OCI-LY7 (cell line): ENCODE data around the gene CAMSAP2. TPM values are rescaled to one million over a fixed set of nuclear protein-coding genes. Genes with fewer than 3 reads are reported as not detected.

Experiments used
- BruUV-seq: library from RNA; stranded (reverse); fragments of 400-500 nt; replicated peaks from 2 replicates; lab custom pipeline; 2021; lab: Mats Ljungman, UMichigan
- CTCF ChIA-PET: fragments of 300-600 bp; sonication (Branson Sonifier 250); formaldehyde crosslinking; loops from one replicate; lab custom pipeline; 2022; ENCODE audit warnings: antibody characterized with exemption; ENCODE audit not compliant: unreplicated experiment; lab: Charles Lee
- POLR2A ChIA-PET: fragments of 300-600 bp; sonication (Branson Sonifier 250); formaldehyde crosslinking; loops from one replicate; lab custom pipeline; 2022; ENCODE audit warnings: antibody characterized with exemption; lab: Charles Lee
- DNase-seq: peaks from one replicate; pipeline ENCODE4 v3.0.0-alpha.2; 2015; ENCODE audit warnings: low spot score
- H2AFZ ChIP-seq: fragments of 200-600 bp; sonication (generic), shearing (Covaris generic); 2 replicates; pipeline ENCODE4 v1.6.1; 2014; ENCODE audit warnings: mild to moderate bottlenecking, antibody characterized with exemption, low read length, moderate library complexity
- H3K27ac ChIP-seq: fragments of 200-600 bp; sonication (generic); 2 replicates; pipeline ENCODE4 v1.5.1; 2014; ENCODE audit warnings: mixed run types, low read depth, mild to moderate bottlenecking, moderate library complexity, low read length, inconsistent platforms; ENCODE audit not compliant: poor library complexity, severe bottlenecking
- H3K36me3 ChIP-seq: fragments of 200-600 bp; sonication (generic); 2 replicates; pipeline ENCODE4 v1.6.1; 2014; ENCODE audit warnings: mild to moderate bottlenecking, antibody characterized with exemption, low read length, moderate library complexity, mixed read lengths; ENCODE audit not compliant: insufficient read depth
- H3K4me1 ChIP-seq: fragments of 200-600 bp; sonication (generic); 2 replicates; pipeline ENCODE4 v1.5.1; 2014; ENCODE audit warnings: mild to moderate bottlenecking, low read length; ENCODE audit not compliant: insufficient read depth, poor library complexity, severe bottlenecking
- H3K4me2 ChIP-seq: fragments of 200-600 bp; sonication (generic); 2 replicates; pipeline ENCODE4 v1.6.1; 2014; ENCODE audit warnings: mild to moderate bottlenecking, low read length
- H3K4me3 ChIP-seq: fragments of 200-600 bp; sonication (generic); 2 replicates; pipeline ENCODE4 v1.5.1; 2014; ENCODE audit warnings: mild to moderate bottlenecking, low read depth, low read length; ENCODE audit not compliant: poor library complexity, severe bottlenecking
- H3K79me2 ChIP-seq: fragments of 200-600 bp; sonication (generic); 2 replicates; pipeline ENCODE4 v1.6.1; 2016; ENCODE audit warnings: low read depth, mild to moderate bottlenecking, low read length, moderate library complexity, mixed read lengths; ENCODE audit not compliant: insufficient read depth
- H3K9me2 ChIP-seq: fragments of 200-600 bp; sonication (generic); 2 replicates; pipeline ENCODE4 v1.6.1; 2016; ENCODE audit warnings: mild to moderate bottlenecking, low read length, mixed read lengths; ENCODE audit not compliant: insufficient read depth
- H3K9me3 ChIP-seq: fragments of 200-600 bp; sonication (generic); 2 replicates; pipeline ENCODE4 v1.6.1; 2014; ENCODE audit warnings: mild to moderate bottlenecking, mixed run types, low read length, mixed read lengths
- H4K20me1 ChIP-seq: fragments of 200-600 bp; sonication (generic); 2 replicates; pipeline ENCODE4 v1.6.1; 2014; ENCODE audit warnings: mild to moderate bottlenecking, antibody characterized with exemption, low read length, moderate library complexity, mixed read lengths; ENCODE audit not compliant: insufficient read depth
- CTCF ChIP-seq: fragments of 200-600 bp; sonication (generic); conservative IDR thresholded peaks from 2 replicates; pipeline ENCODE4 v1.5.1; 2014; ENCODE audit warnings: mild to moderate bottlenecking, antibody characterized with exemption, low read length, moderate library complexity, mixed read lengths
- EZH2phosphoT487 ChIP-seq: fragments of 200-600 bp; sonication (generic); IDR thresholded peaks from 2 replicates; pipeline ENCODE4 v1.6.1; 2018; ENCODE audit warnings: low read depth, borderline replicate concordance, mild to moderate bottlenecking, mixed run types, antibody characterized with exemption, low read length, moderate library complexity, mixed read lengths
- intact Hi-C: fragments of 100-400 bp; cut with micrococcal nuclease; formaldehyde crosslinking; loops from one replicate; pipeline ENCODE4 v1.10.0; 2022; ENCODE audit not compliant: unreplicated experiment
- total RNA-seq, 2 experiments: library from RNA; depleted of rRNA in 1 of 2; stranded (reverse); fragments of >200 nt in 1 of 2; shearing (Covaris generic) in 1 of 2; gene quantifications; 2 replicates each; pipeline ENCODE4 v1.2.3, GENCODE V29; 2014 to 2022

Gene CAMSAP2
- total RNA-seq, 2 experiments from 2014 or later: 9.2 to 14.9 TPM

GRCh38 chr1:200708769-200709168 lies 29.9 kb upstream of the CAMSAP2 start:
- intact Hi-C loops: no loop called here
- POLR2A ChIA-PET: no interaction called here
- no peak overlapping the region for H3K27ac ChIP-seq
- TF ChIP-seq CTCF: no peak
- TF ChIP-seq EZH2phosphoT487: no peak
- no peak overlapping the region for H2AFZ ChIP-seq
- H4K20me1 ChIP-seq: no peaks in the 10 kb centered on the region
- CTCF ChIA-PET: no interaction called here
- no peaks in the 10 kb centered on the region for H3K79me2 ChIP-seq
- BruUV-seq: no TSS peak
- no peaks in the 10 kb centered on the region for H3K4me1 ChIP-seq
- no peak overlapping the region for H3K4me2 ChIP-seq
- no peak for DNase-seq
- H3K9me3 ChIP-seq: no peaks in the 10 kb centered on the region
- H3K36me3 ChIP-seq: no peaks in the 10 kb centered on the region
- no peak overlapping the region for H3K4me3 ChIP-seq
- no peaks in the 10 kb centered on the region for H3K9me2 ChIP-seq

GRCh38 chr1:200710166-200710565 lies 28.5 kb upstream of the CAMSAP2 start:
- no peak overlapping the region for H3K4me3 ChIP-seq
- CTCF ChIA-PET: no interaction called here
- no peaks in the 10 kb centered on the region for H3K36me3 ChIP-seq
- POLR2A ChIA-PET: interaction anchor here (0.5 kb wide), 1 partner anchor 1184 kb away, joined by 3 read pairs; no protein-coding TSS in a partner anchor
- TF ChIP-seq CTCF: no peak
- TF ChIP-seq EZH2phosphoT487: no peak
- H3K4me1 ChIP-seq: no peaks in the 10 kb centered on the region
- no peak overlapping the region for H2AFZ ChIP-seq
- no peak for DNase-seq
- H3K4me2 ChIP-seq: no peak overlapping the region
- H3K9me2 ChIP-seq: no peaks in the 10 kb centered on the region
- H3K9me3 ChIP-seq: no peaks in the 10 kb centered on the region
- intact Hi-C loops: no loop called here
- no peak overlapping the region for H3K27ac ChIP-seq
- no peaks in the 10 kb centered on the region for H3K79me2 ChIP-seq
- BruUV-seq: no TSS peak
- H4K20me1 ChIP-seq: no peaks in the 10 kb centered on the region

GRCh38 chr1:200714504-200715187 lies 24.0 kb upstream of the CAMSAP2 start:
- H3K9me2 ChIP-seq: no peaks in the 10 kb centered on the region
- no peak overlapping the region for H3K4me2 ChIP-seq
- H3K9me3 ChIP-seq: no peaks in the 10 kb centered on the region
- no peaks in the 10 kb centered on the region for H3K4me1 ChIP-seq
- no peak for DNase-seq
- no peak for TF ChIP-seq CTCF
- no peak for TF ChIP-seq EZH2phosphoT487
- no peaks in the 10 kb centered on the region for H3K36me3 ChIP-seq
- H2AFZ ChIP-seq: no peak overlapping the region
- H3K4me3 ChIP-seq: no peak overlapping the region
- CTCF ChIA-PET: no interaction called here
- intact Hi-C loops: no loop called here
- H4K20me1 ChIP-seq: no peaks in the 10 kb centered on the region
- POLR2A ChIA-PET: no interaction called here
- H3K79me2 ChIP-seq: no peaks in the 10 kb centered on the region
- H3K27ac ChIP-seq: no peak overlapping the region
- no TSS peak for BruUV-seq
